Fibroblast of skin of back (primary cell): ENCODE data around the gene CLDN25. TPM values are rescaled to one million over a fixed set of nuclear protein-coding genes. Genes with fewer than 3 reads are reported as not detected.
"Not testable (repeated sequence)": the region's sequence is repeated elsewhere in the genome, so short reads cannot be mapped to it uniquely, and the experiment has no call there.

Source experiments
- DNase-seq: peaks from one replicate; pipeline ENCODE4 v3.0.0-alpha.2; 2013
- polyA plus RNA-seq, 2 experiments: library from polyadenylated mRNA; unstranded; fragments of 120-200 nt; gene quantifications; one replicate each; pipeline ENCODE4 v1.2.1, GENCODE V29; 2013; ENCODE audit not compliant: insufficient read length in 2 of 2

CLDN25 gene
- polyA plus RNA-seq (2013, experiment 1 of 2; ENCODE audit: insufficient read length), result not detected
- not detected for polyA plus RNA-seq (2013, experiment 2 of 2; ENCODE audit: insufficient read length)

DNA sequence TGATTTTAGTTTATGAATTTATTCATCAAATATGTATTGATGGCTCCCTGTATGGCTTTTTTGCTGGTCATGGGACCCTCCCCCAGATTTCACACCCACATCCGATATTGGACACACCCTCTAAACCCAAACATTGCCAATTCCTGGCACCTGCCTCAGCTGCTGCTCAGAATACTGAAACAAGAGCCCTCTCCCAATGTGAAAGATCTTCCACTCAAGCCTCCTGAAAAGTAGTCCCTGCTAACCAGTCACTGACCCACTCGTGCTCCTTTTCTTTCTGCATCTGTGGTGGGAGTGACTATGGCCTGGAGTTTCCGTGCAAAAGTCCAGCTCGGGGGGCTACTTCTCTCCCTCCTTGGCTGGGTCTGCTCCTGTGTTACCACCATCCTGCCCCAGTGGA, at the start of gene CLDN25:
Gene CLDN25, plus strand, starts transcription at position 301 of the 400 bp plus-strand sequence. Its CDS starts 0 bp downstream, at position 301.
- DNase-seq, result no peak

DNA sequence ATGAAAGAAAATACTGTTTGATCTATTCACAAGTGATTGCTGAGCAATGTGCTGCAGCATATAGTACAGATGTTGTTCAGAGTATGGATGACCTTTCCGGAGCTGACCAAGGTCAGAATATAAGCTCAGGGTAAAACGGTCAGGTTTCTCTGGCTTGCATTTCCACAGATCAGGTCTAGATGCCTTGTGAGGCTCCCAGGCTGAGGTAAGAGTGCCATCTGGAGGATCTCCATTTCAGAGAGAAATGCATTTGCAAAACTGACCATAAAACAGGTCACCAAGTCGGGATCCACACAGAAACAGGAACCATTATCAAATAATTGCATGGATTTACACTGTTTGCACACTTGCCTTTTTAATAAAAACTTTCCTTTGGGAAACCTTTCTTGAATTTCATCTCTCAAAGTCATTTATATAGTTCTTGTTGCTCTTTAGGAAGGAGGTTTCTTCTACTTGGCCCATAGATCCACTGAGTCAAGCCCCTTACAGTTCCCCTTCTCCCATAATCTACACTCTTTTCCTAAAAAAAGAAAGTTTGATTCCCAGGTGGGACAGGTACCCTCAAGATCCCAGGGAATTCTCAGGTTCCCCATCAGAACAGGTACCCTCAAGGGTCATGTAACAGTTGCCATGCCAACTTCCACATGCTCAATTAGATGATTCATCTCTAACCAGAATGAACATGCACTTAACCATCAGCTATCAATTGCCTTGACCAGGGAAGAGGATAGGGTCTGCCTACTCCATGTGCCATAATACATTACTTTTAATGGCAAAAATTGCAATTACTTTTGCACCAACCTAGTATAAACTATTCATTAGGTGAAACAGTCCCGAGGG, 48.5 kb upstream of the CLDN25 start:
- peak; percentile 47 for DNase-seq

DNA sequence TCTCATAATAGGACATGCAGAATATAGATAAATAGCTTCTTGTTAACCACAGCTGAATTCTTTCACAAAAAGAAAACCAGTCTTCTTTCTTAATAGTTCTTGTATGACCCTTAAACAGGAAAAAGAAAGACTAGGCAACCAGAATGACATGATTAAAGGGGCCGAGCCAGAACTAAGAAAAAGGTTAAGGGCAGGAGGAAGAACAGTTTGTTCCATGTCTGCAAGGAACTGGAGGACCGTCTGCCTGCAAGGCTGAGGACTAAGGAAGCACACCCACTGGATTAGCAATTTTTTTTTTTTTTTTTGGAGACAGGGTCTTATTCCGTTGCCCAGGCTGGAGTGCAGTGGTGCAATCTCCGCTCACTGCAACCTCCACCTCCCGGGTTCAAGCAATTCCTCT, 47.5 kb upstream of the CLDN25 start:
- DNase-seq, result no peak

DNA sequence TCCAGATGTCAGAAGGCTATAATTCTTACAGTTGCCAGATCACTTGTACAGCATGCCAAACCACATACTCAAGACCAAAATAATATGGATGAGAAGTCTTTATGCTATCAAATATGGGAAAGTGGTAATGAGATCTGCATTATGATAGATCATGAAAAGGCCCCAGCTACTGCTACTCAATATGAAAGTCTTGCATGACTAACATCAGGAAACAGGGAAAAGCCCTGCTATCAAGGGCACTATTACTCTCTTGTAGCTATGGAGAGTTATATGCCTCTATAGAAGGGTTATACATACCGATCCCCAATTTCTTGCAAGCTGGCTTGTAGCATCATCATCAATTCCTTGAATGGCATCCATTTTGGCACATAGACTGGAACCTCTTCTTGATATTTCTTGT, 43.3 kb upstream of the CLDN25 start:
- no peak for DNase-seq

DNA sequence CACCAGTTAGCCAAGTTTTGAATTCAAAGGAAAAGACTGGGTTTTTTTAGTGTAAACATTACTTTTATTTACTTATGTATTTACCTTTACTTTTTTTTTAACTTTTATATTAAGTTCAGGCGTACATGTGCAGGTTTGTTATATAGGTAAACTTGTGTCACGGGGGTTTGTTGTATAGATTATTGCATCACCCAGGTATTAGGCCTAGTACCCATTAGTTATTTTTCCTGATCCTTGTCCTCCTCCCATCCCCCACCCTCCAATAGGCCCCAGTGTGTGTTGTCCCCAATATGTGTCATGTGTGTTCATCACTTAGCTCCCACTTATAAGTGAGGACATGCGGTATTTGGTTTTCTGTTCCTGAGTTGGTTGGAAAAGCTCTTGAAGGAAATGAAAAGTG, 26.7 kb upstream of the CLDN25 start:
- no peak for DNase-seq

DNA sequence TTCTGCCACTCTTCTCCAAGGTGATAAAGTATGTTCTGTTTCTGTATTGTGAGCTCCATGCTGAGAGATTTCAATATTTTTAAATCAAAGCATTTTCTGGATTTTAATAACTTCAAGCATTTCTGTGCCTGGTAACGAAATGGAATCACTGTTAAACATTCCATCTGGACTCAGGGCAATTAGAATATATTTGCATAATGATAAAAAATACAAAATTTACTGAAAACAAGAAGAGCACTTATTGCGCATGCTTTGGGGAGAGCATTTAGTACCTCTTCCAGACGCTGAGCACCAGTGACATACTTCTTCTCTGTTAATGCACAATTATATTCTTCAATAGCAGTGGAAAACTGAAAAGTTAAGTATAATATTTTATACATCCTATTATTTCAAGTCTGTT, 19.4 kb upstream of the CLDN25 start:
- DNase-seq, result no peak

DNA sequence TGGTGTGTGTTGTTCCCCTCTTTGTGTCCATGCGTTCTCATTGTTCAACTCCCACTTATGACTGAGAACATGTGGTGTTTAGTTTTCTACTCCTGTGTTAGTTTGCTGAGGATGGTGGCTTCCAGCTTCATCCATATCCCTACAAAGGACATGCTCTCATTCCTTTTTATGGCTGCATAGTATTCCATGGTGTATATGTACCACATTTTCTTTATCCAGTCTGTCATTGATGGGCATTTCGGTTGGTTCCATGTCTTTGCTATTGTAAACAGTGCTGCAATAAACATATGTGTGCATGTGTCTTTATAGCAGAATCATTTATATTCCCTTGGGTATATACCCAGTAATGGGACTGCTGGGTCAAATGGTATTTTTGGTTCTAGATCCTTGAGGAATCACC, 16.6 kb upstream of the CLDN25 start:
- DNase-seq, result not testable (repeated sequence)

DNA sequence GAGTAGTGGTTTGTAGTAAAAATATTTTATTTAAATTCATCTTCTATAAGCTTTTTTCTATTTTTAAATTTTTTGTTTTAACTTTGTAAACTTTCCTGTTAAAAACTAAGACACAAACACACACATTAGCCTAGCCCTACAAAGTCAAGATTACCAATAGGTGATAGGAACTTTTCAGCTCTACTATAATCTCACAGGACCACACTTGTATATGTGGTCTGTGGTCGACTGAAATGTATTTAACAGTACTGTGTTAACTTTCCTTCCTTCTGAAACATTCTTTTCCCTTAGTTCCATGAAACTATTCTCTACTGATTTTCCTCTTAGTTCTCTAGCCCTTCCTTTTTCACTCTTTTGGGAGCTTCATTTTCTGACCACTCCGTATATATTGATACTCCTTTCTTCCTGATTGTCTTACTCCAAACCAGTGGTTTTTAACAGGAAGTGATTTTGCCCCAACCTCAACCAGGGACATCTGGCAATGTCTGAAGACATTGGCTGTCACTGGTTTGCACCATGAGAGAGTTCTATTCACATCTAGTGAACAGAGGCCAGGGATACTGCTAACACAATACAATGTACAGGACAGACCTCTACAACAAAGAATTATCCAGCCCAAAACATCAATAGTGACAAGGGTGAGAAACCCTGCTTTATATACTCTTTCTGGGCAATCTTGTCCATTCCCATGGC, 14.9 kb upstream of the CLDN25 start:
- DNase-seq, result no peak

DNA sequence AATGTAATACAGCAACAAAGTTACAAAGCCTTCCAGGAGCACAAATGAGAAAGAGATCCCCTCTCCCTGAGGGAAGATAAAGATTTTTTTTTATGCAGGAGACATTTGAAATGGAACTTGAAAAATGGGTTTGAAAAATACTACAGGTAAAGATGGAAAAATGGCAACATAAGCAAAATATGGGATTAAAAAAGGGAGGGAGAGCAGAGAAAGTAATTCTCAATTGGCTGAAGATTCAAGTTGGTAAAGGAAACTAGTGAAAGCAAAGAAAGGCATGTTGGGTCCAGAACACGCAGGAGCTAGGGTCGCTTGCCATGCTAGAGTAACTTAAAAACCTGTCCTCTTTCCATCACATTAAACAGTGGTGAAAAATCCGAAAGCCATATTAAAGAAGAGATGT, 7.6 kb upstream of the CLDN25 start:
- DNase-seq, result no peak

DNA sequence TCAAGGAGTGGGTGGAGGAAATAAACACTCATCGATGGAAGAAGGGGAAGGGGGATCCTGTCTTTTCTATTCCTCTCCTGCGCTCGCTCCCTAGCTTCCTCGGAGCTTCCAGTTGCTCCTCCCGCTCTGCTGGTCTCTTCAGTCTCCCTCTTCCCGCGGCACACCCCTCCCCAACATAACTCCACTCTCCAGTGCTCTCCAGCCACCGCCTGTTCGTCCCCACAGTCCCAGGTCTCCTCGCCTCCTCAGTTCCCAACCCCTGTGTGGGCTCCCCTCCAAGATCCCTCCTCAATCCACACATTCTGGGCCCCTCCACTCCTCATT, 6.5 kb upstream of the CLDN25 start:
- peak; percentile 27 for DNase-seq

DNA sequence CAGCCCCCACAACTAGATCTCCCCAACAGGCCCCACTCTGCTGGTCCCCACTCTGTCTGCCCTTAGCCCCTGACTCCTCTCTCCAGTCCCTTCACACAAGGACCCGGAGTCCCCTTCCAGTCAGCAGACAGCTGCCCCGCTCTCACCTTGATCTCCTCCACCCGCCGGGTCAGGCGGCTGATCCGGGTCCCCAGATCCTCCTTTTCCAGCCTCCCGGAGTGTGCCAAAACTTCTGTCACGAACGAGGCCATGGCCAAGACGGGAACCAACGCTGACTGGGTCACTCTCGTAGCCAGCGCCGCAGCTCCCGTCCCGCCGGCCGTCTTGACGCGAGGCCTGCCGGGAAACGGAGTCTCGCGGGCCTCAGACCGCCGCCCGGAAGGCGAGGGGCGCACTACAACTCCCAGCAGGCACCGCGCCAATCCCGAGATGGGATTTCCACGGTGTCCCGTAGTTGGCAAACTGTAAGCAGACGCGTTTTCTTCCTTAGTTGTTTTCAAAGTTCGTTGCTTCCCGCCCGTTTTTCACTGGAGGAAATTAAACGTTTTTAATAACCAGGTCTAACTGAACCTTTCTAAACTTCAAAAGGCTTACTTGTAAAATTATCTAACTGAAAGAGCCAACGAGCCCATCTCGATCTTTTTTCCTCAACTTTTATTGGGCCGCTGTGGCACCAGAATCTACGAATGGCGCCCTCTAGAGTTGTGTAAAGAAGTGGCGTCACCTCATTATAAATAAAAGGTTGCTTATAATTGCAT, 6.0 kb upstream of the CLDN25 start, which contains the start of gene ZW10:
Gene ZW10, minus strand, starts transcription at position 277 of the 758 bp plus-strand sequence. Its CDS starts 26 bp downstream, at position 251.
- peak; percentile 97 for DNase-seq

DNA sequence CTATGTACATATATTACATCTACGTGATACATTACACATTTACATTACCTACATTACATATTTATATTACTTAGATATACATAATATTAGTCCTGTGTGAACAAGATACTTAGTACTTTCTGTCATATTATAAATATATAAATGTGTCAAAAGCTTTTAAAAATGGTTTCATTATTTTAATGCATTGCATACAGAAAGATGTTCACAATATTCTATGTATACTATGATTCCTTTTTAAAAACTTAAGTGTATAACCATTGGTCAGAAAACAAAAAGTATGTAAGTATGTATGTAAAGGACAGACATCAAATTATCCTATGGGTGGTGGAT, 5.5 kb upstream of the CLDN25 start:
- DNase-seq, result no peak

DNA sequence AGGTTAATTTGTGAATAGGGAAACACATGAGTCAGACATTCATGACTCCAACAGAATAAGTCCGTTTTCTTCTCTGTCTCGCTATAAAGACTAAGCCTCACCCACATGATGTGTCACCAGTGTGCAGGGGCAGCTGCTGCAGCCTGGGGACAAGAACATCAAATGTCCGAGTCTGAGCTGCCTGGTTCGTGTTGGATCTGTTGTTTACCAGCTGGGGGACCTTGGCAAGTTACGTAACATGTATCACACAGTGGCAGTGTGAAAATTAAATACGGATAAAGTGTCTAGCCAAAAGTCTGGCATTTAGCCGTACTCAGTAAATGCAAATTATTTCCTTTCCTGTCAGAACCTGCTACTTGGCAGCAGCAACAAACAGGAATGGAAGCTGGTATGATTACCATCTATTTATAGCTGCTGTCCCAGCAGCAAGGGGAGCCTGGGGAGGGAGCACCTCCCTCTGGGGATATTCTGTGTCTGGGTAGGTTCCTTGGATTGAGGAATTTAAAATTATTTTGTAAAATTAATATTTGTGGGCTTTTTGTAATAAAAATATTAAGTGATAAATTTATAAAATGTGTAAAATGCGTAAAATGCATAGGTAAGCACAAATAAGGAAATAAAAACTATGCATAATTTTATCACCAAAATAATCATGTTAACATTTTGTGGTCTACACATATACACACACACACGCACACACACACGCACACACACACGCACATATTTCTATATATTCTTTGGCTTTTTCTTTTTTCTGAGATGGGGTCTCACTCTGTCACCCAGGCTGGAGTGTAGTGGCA, 1.3 kb upstream of the CLDN25 start:
- DNase-seq, result peak; percentile 27

DNA sequence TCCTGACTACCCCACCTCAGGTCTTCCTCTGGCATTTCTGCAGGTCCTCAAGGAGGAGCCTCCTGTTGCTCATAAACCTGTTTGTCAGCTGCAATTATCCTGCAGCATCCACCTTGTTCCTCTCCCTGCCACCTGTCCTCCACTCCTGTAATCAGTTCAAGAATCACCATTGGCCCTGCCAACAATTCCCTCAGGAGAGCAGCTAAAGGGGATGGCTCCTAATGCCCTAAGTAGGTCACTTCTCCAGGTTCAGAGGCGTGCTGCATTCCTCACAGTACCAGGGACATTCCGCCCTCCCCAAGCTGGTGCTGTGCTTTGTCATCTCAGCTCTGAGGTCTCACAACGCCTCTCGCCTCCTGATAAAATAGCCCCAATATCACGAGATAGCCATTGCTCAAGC, 2.1 kb downstream of the CLDN25 start:
- DNase-seq, result no peak

DNA sequence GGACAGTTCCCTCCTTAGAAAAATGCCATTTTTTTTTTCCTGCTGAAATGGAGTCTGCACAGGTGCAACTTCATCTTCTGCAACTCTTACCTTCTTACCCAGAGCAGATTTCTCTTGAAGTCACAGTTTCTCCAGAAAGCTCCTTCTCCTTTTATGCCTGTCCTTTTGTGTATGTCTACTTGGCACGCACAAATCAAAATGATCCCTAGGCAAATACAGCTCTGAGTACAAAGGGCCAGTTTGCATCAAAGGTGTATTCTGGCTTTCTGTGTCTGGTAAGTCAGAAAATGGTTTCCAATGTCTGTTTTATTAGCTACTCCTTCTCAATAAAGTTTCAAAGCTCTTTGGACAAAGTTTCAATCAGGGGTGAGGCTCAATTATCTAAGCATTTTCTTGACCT, 2.5 kb downstream of the CLDN25 start:
- DNase-seq, result no peak

DNA sequence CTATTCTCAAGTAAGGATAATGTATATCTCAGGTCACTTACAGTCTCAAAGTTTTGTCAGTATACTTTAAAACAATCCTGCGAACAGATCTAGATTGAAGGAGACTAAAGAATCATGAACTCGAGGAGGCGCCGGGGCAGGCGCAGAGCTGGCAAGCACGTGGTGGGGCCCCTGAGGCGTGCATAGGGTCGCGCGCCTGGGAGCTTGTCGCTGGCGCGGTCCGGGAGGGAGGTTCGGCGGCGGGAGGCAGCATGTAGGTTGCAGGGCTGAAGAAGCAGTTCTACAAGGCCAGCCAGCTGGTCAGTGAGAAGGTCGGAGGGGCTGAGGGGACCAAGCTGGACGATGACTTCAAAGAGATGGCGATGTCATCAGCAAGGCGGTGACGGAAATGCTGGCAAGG, 9.4 kb downstream of the CLDN25 start:
- DNase-seq, result not testable (repeated sequence)

DNA sequence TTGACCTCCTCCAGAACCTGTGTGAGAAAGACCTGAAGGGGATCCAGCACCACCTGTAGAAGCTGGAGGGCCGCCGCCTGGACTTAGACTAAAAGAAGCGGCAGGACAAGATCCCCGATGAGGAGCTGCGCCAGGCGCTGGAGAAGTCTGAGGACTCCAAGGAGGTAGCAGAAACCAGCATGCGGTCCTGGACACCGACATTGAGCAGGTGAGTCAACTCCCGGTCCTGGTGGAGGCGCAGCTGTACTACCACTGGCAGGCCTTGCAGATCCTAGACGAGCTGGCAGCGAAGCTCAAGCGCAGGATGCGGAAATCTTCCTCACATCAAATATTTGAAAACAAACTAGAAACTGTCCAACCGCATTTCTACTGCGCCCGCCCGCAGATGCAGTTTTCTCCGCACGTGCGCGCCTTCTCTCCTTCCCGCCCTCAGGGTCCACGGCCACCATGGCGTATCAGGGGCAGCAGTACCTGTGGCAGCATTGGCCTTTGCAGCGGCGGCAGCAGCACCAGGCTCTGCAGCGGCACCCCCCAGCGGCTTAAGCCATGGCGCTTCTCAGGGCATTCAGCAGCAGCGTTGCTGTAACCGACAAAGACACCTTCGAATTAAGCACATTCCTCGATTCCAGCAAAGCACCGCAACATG, 10.2 kb downstream of the CLDN25 start:
- no peak for DNase-seq

DNA sequence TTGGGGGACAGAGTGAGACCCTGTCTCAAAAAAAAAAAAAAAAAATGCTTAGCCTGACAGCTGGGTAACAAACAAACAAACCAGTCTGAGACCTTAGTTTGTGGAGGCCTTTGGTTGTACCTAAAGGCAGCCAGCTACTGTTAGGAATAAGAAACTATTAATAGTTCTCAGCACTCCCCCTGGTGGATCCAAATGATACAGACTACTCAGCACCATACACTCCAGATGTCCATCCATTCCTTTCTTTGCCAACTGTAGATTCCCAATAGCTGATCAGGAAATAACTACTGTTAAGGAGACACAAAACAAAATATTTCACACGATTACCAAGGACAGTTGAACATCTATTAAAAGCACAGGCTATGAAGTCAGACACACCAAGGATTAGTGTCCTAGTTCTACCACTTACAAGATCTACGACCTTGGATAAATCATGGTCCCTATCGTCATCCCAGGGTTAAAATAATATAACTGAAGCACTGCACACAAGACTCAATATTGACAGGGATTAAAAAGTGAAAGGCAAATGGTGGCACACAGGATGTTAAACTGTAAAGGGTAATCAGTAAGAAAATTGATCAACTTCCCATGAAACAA, 17.2 kb downstream of the CLDN25 start:
- peak; percentile 48 for DNase-seq

DNA sequence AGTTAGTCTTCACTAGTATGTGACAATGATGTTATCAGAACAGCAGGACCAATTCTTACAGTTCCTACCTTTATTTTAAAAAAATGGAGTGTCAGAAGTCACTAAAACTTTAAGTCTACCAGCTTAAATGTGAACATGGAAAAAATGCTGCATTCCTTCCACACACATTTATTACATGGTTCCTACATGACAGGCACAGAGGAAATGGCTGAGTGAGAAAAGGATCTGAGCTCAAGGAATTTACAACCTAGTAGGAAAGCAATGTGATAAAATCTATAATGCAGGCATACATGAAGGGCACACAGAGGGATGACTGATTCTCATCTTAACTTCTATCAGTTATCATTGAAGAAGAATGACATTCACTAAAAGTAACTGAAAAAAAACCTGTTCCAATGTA, 23.0 kb downstream of the CLDN25 start:
- DNase-seq, result no peak

DNA sequence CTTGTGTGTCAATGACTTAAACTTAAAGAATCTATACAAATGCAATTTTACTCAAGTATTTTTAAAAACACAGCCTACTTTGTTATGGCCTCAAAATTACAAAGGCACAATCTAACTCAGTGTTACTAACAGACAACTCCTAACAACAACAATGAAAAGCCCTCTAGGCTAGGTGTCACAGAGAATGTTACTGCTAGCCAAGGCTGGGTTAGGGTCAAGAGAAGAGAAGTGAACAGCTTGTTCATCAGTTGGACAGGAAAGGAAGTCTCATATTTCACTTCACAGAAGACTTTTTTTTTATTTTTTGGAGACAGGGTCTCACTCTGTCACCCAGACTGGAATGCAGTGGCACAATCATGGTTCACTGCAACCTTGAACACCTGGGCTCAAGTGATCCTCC, 26.0 kb downstream of the CLDN25 start:
- no peak for DNase-seq

DNA sequence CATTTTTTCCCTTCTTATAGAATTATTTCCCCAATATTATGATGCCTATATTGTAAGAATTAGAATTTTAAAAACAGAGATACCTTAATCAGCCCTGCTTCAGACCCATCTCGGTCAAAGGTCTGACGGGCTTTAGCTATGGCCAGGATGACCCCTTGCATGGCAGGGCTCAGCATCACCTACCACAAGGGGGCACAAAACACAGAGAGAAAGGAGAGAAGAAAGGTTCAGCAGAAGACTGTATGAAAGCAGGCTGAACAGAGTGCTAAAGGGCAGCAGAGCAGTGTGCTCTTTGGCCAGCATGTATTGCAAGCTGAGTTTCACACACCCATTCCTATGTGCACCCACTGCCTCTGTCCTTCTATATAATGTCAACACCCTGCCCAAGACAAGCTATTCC, 26.8 kb downstream of the CLDN25 start:
- peak; percentile 23 for DNase-seq

DNA sequence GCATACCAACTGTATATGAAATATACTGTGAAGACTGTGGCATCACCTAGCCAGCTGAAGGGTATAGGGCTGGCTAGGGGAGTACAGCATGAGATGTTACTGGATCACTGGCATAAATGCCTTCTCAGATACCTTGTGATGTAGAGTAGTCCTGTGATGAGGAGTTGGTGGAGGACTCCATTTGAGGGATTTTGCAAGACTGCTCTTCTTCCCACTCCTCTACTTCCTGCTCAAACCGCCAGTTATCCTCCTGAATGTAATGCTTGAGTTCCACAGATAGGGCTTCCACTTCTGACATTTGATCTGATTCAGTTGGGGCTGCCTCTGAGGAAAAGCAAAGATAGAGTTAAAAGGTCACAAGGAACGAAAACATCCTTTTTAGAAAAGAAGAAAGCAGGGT, 29.3 kb downstream of the CLDN25 start:
- DNase-seq, result no peak
